Measurements from ENCODE around the gene ZNF710. TPM values are rescaled to one million over a fixed set of nuclear protein-coding genes. Genes with fewer than 3 reads are reported as not detected.
A peak's percentile ranks its signal among the peaks of the same experiment; 100 is the strongest.

The ZNF710 gene
- total RNA-seq, 2 experiments from 2014 or later, result 13.8 to 19.0 TPM

DNA sequence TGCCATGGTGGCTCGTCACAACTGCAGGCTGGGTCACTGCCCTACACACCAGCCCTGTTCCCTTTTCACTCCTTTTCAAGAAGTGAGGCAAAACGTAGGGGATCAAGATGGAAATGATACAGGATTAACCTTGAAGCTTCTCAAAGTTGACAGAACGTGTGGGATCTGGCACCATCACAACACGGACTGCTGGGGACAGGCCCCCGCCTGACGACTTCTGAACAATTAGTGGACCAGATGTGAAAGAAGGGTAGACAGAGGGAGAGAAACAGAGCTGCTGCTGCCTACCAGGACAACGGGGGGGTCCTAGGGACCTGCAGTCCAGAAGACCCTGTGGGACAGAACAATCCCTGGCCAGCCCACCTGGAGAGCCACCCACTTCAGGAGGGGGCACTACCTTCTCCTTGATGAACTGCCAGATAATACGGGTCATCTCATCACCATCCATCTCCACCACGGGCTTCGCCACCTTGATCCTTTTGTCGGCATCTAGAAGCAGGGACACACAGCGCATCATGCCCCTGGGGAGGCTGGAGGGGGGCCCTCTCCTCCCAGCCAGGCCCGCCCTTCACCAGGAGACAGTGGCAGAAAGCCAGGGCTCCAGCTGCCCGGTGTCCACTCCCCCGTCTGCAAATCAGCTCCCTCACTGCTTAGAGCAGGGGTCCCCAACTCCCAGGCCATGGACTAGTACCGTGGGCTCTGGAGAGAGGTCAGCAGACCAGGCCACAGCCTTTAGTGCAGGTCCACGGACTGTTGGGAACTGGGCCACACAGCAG, 90.2 kb downstream of the ZNF710 start:
- ChIA-PET POLR2A (interaction anchor here (0.6 to 1.0 kb wide), 3 partner anchors 8 to 173 kb away, joined by 3 to 5 read pairs (median 3); no protein-coding TSS in a partner anchor), CTCF (ENCODE audit: unreplicated experiment) (no interaction called here)
- no TSS peak for BruUV-seq (replicated peaks)
- no peaks in the 10 kb centered on the region for H3K9me2 ChIP-seq (ENCODE audit: insufficient read depth, low read length)
- H3K4me1 ChIP-seq (ENCODE audit: insufficient read depth, low read length, poor library complexity, severe bottlenecking), result peaks cover 31% of the 10 kb centered on the region
- DNase-seq (ENCODE audit: low spot score), result no peak
- no peak overlapping the region for H3K27ac ChIP-seq (ENCODE audit: low read depth, low read length, poor library complexity, severe bottlenecking)
- peaks cover 36% of the 10 kb centered on the region for H3K36me3 ChIP-seq (ENCODE audit: insufficient read depth, low read length)
- TF ChIP-seq CTCF (conservative IDR thresholded peaks at IDR 0.05; ENCODE audit: low read length), result no peak
- no peak for TF ChIP-seq EZH2phosphoT487 (IDR thresholded peaks at IDR 0.05; ENCODE audit: borderline replicate concordance, low read depth, low read length)
- intact Hi-C loops (cut with micrococcal nuclease; ENCODE audit: unreplicated experiment), result no loop called here
- no peak overlapping the region for H3K4me2 ChIP-seq (ENCODE audit: low read length)
- H3K4me3 ChIP-seq (ENCODE audit: low read depth, low read length, poor library complexity, severe bottlenecking), result no peak overlapping the region
- H4K20me1 ChIP-seq (ENCODE audit: insufficient read depth, low read length), result no peaks in the 10 kb centered on the region
- no peak overlapping the region for H2AFZ ChIP-seq (ENCODE audit: low read length)
- H3K9me3 ChIP-seq (ENCODE audit: low read length), result no peaks in the 10 kb centered on the region
- peaks cover 17% of the 10 kb centered on the region; the same call in 1 of the 2 replicates for H3K79me2 ChIP-seq (ENCODE audit: insufficient read depth, low read depth, low read length)

GRCh38 chr15:90095521-90095959, 94.4 kb downstream of the ZNF710 start:
- ChIA-PET POLR2A (interaction anchor here (0.6 to 1.0 kb wide), 3 partner anchors 36 to 201 kb away, joined by 3 read pairs; partner anchors contain the start of gene AP3S2), CTCF (ENCODE audit: unreplicated experiment) (no interaction called here)
- intact Hi-C loops (cut with micrococcal nuclease; ENCODE audit: unreplicated experiment), result no loop called here
- H3K4me3 ChIP-seq (ENCODE audit: low read depth, low read length, poor library complexity, severe bottlenecking), result peak overlapping the region; percentile 89
- no peaks in the 10 kb centered on the region for H4K20me1 ChIP-seq (ENCODE audit: insufficient read depth, low read length)
- H3K4me2 ChIP-seq (ENCODE audit: low read length), result peak overlapping the region; percentile 95
- H3K27ac ChIP-seq (ENCODE audit: low read depth, low read length, poor library complexity, severe bottlenecking), result peak overlapping the region; percentile 99
- peaks cover 67% of the 10 kb centered on the region for H3K4me1 ChIP-seq (ENCODE audit: insufficient read depth, low read length, poor library complexity, severe bottlenecking)
- H3K79me2 ChIP-seq (ENCODE audit: insufficient read depth, low read depth, low read length), result peaks cover 36% of the 10 kb centered on the region; the same call in 1 of the 2 replicates
- H3K9me2 ChIP-seq (ENCODE audit: insufficient read depth, low read length), result no peaks in the 10 kb centered on the region
- no peak overlapping the region for H2AFZ ChIP-seq (ENCODE audit: low read length)
- peak; percentile 80 for DNase-seq (ENCODE audit: low spot score)
- H3K36me3 ChIP-seq (ENCODE audit: insufficient read depth, low read length), result peaks cover under 1% of the 10 kb centered on the region; the same call in 1 of the 2 replicates
- TF ChIP-seq EZH2phosphoT487 (IDR thresholded peaks at IDR 0.05; ENCODE audit: borderline replicate concordance, low read depth, low read length) (no peak), CTCF (conservative IDR thresholded peaks at IDR 0.05; ENCODE audit: low read length) (no peak)
- H3K9me3 ChIP-seq (ENCODE audit: low read length), result no peaks in the 10 kb centered on the region
- BruUV-seq (replicated peaks), result no TSS peak

GRCh38 chr15:90097475-90097874, 96.4 kb downstream of the ZNF710 start:
- H3K4me2 ChIP-seq (ENCODE audit: low read length), result peak overlapping the region; percentile 95
- POLR2A ChIA-PET, result interaction anchor here (0.6 kb wide), 1 partner anchor 21 kb away, joined by 4 read pairs; no protein-coding TSS in a partner anchor
- intact Hi-C loops (cut with micrococcal nuclease; ENCODE audit: unreplicated experiment), result no loop called here
- no peaks in the 10 kb centered on the region; the same call in 1 of the 2 replicates for H3K36me3 ChIP-seq (ENCODE audit: insufficient read depth, low read length)
- H3K4me1 ChIP-seq (ENCODE audit: insufficient read depth, low read length, poor library complexity, severe bottlenecking), result peaks cover 76% of the 10 kb centered on the region
- TF ChIP-seq EZH2phosphoT487 (IDR thresholded peaks at IDR 0.05; ENCODE audit: borderline replicate concordance, low read depth, low read length) (no peak), CTCF (conservative IDR thresholded peaks at IDR 0.05; ENCODE audit: low read length) (no peak)
- no peaks in the 10 kb centered on the region for H3K9me2 ChIP-seq (ENCODE audit: insufficient read depth, low read length)
- BruUV-seq (replicated peaks), result no TSS peak
- H3K9me3 ChIP-seq (ENCODE audit: low read length), result no peaks in the 10 kb centered on the region
- H4K20me1 ChIP-seq (ENCODE audit: insufficient read depth, low read length), result no peaks in the 10 kb centered on the region
- peaks cover 49% of the 10 kb centered on the region for H3K79me2 ChIP-seq (ENCODE audit: insufficient read depth, low read depth, low read length)
- H3K4me3 ChIP-seq (ENCODE audit: low read depth, low read length, poor library complexity, severe bottlenecking), result peak overlapping the region; percentile 89
- H3K27ac ChIP-seq (ENCODE audit: low read depth, low read length, poor library complexity, severe bottlenecking), result peak overlapping the region; percentile 99
- CTCF ChIA-PET (ENCODE audit: unreplicated experiment), result interaction anchor here (1.1 kb wide), 1 partner anchor 11 kb away, joined by 4 read pairs; no protein-coding TSS in a partner anchor
- H2AFZ ChIP-seq (ENCODE audit: low read length), result no peak overlapping the region
- peak; percentile 89 for DNase-seq (ENCODE audit: low spot score)

Measured in OCI-LY7 (cell line).